Keratinocyte (primary cell): ENCODE measurements around the gene TMEM37. TPM values are rescaled to one million over a fixed set of nuclear protein-coding genes. Genes with fewer than 3 reads are reported as not detected.

Experiments used
- DNase-seq: peaks from one replicate; pipeline ENCODE4 v3.0.0-alpha.2; 2011; ENCODE audit warnings: low read depth, missing footprints, low spot score
- FAIRE-seq: peaks from 2 replicates; lab custom pipeline; 2011; peaks lifted over from hg19 to GRCh38; lab: Jason Lieb, UNC
- H2AFZ ChIP-seq: 2 replicates; pipeline ENCODE4 v1.6.0; 2012; ENCODE audit warnings: low read length, control low read depth, inconsistent platforms; ENCODE audit not compliant: control insufficient read depth
- H3K27ac ChIP-seq: 2 replicates; pipeline ENCODE4 v1.5.1; 2011; ENCODE audit warnings: low read length; ENCODE audit not compliant: control insufficient read depth, insufficient read depth
- H3K27me3 ChIP-seq: 3 replicates; pipeline ENCODE4 v1.6.0; 2011; ENCODE audit warnings: low read length; ENCODE audit not compliant: control insufficient read depth, insufficient read depth; ENCODE audit errors: extremely low read depth
- H3K36me3 ChIP-seq, 2 experiments: 2 replicates in 1 of 2; 3 replicates in 1 of 2; pipeline ENCODE4 v1.5.1; 2011; ENCODE audit warnings: low read length in 2 of 2, mild to moderate bottlenecking in 1 of 2; ENCODE audit not compliant: control insufficient read depth in 2 of 2, insufficient read depth in 2 of 2; ENCODE audit errors: extremely low read depth in 1 of 2
- H3K4me1 ChIP-seq: 3 replicates; pipeline ENCODE4 v1.5.1; 2011; ENCODE audit warnings: low read length; ENCODE audit not compliant: control insufficient read depth, insufficient read depth; ENCODE audit errors: extremely low read depth
- H3K4me2 ChIP-seq: 3 replicates; pipeline ENCODE4 v1.6.0; 2011; ENCODE audit warnings: low read depth, low read length; ENCODE audit not compliant: control insufficient read depth, insufficient read depth; ENCODE audit errors: extremely low read depth
- H3K4me3 ChIP-seq, 3 experiments: fragments of 200-600 bp in 1 of 3; sonication (generic) in 1 of 3; 2 replicates in 2 of 3; 3 replicates in 1 of 3; pipeline ENCODE4 v1.5.1; 2011 to 2016; ENCODE audit warnings: low read length in 3 of 3, mild to moderate bottlenecking in 3 of 3, control low read depth in 2 of 3, inconsistent platforms in 1 of 3, low read depth in 1 of 3, mixed read lengths in 1 of 3, mixed run types in 1 of 3, moderate library complexity in 1 of 3; ENCODE audit not compliant: control insufficient read depth in 2 of 3, insufficient read depth in 2 of 3; ENCODE audit errors: extremely low read depth in 1 of 3
- H3K79me2 ChIP-seq: 2 replicates; pipeline ENCODE4 v1.6.0; 2012; ENCODE audit warnings: low read length; ENCODE audit not compliant: control insufficient read depth, insufficient read depth
- H3K9ac ChIP-seq: 3 replicates; pipeline ENCODE4 v1.6.0; 2011; ENCODE audit warnings: low read length; ENCODE audit not compliant: control insufficient read depth, insufficient read depth; ENCODE audit errors: extremely low read depth
- H3K9me1 ChIP-seq: 3 replicates; pipeline ENCODE4 v1.6.0; 2011; ENCODE audit warnings: low read length; ENCODE audit not compliant: control insufficient read depth, insufficient read depth; ENCODE audit errors: extremely low read depth
- H3K9me3 ChIP-seq: 2 replicates; pipeline ENCODE4 v1.5.1; 2012; ENCODE audit warnings: low read depth, low read length; ENCODE audit not compliant: control insufficient read depth
- H4K20me1 ChIP-seq: 3 replicates; pipeline ENCODE4 v1.6.0; 2011; ENCODE audit warnings: low read length; ENCODE audit not compliant: control insufficient read depth, insufficient read depth; ENCODE audit errors: extremely low read depth
- EZH2 ChIP-seq: IDR thresholded peaks from one replicate; pipeline ENCODE4 v1.6.1; 2012; ENCODE audit warnings: inconsistent platforms, mild to moderate bottlenecking, low read length, moderate library complexity
- dilution Hi-C: fragments of 300-500 bp; cut with MboI; formaldehyde crosslinking; loops from one replicate; pipeline ENCODE4 v1.7.0; 2020; ENCODE audit warnings: low sequenced_read_pairs; ENCODE audit not compliant: extremely low pct_ligation_motif_present
- polyA plus RNA-seq, 5 experiments: library from polyadenylated mRNA; depleted of rRNA in 3 of 5; stranded (reverse) in 3 of 5; stranded (forward) in 1 of 5; unstranded in 1 of 5; fragments of >200 nt; gene quantifications; 1 replicate in 1 of 5; 2 replicates in 3 of 5; 3 replicates in 1 of 5; pipeline versions ENCODE4 v1.2.1 to v1.2.3, GENCODE V29; 2011 to 2012; ENCODE audit warnings: missing spikeins in 2 of 5, low read depth in 1 of 5, low replicate concordance in 1 of 5
- TF ChIP-seq, protein P1 (sequence below), 3 experiments: IDR thresholded peaks in 1 of 3; conservative IDR thresholded peaks in 1 of 3; optimal IDR thresholded peaks in 1 of 3; 2 replicates in 2 of 3; 3 replicates in 1 of 3; pipeline versions ENCODE3 to v1.5.1; 2011; ENCODE audit warnings: low read length in 3 of 3, mild to moderate bottlenecking in 3 of 3, moderate library complexity in 2 of 3, control low read depth in 1 of 3, inconsistent platforms in 1 of 3; ENCODE audit not compliant: insufficient read depth in 2 of 3; ENCODE audit errors: extremely low read depth in 1 of 3

The TMEM37 gene
- polyA plus RNA-seq, 1 donor (not counting 4 experiments of a cell fraction or from before 2014, with no cell fraction given), result 0.18 TPM

- H3K36me3 ChIP-seq, result no peaks in the 10 kb centered on the region
- FAIRE-seq (no peak), DNase-seq (no peak)
- no peak for TF ChIP-seq EZH2
- TF ChIP-seq, protein P1, sequence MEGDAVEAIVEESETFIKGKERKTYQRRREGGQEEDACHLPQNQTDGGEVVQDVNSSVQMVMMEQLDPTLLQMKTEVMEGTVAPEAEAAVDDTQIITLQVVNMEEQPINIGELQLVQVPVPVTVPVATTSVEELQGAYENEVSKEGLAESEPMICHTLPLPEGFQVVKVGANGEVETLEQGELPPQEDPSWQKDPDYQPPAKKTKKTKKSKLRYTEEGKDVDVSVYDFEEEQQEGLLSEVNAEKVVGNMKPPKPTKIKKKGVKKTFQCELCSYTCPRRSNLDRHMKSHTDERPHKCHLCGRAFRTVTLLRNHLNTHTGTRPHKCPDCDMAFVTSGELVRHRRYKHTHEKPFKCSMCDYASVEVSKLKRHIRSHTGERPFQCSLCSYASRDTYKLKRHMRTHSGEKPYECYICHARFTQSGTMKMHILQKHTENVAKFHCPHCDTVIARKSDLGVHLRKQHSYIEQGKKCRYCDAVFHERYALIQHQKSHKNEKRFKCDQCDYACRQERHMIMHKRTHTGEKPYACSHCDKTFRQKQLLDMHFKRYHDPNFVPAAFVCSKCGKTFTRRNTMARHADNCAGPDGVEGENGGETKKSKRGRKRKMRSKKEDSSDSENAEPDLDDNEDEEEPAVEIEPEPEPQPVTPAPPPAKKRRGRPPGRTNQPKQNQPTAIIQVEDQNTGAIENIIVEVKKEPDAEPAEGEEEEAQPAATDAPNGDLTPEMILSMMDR (optimal IDR thresholded peaks at IDR 0.05 in 1 of 3, IDR thresholded peaks at IDR 0.05 in 1 of 3, conservative IDR thresholded peaks at IDR 0.05 in 1 of 3; ENCODE audit: extremely low read depth in 1 of 3, insufficient read depth in 2 of 3, low read length in 3 of 3), result no peak
- no peak overlapping the region for H3K4me2 ChIP-seq
- dilution Hi-C loops, result no loop called here
- no peaks in the 10 kb centered on the region for H3K79me2 ChIP-seq
- H3K27ac ChIP-seq, result no peak overlapping the region
- H2AFZ ChIP-seq, result no peak overlapping the region
- no peaks in the 10 kb centered on the region for H4K20me1 ChIP-seq
- H3K9ac ChIP-seq, result no peak overlapping the region
- no peaks in the 10 kb centered on the region for H3K4me1 ChIP-seq
- H3K4me3 ChIP-seq, result no peak overlapping the region
- H3K27me3 ChIP-seq, result no peaks in the 10 kb centered on the region
- H3K9me3 ChIP-seq, result no peaks in the 10 kb centered on the region
- no peaks in the 10 kb centered on the region for H3K9me1 ChIP-seq
Observed at GRCh38 chr2:119481501-119482455, 50.1 kb downstream of the TMEM37 start.

DNA sequence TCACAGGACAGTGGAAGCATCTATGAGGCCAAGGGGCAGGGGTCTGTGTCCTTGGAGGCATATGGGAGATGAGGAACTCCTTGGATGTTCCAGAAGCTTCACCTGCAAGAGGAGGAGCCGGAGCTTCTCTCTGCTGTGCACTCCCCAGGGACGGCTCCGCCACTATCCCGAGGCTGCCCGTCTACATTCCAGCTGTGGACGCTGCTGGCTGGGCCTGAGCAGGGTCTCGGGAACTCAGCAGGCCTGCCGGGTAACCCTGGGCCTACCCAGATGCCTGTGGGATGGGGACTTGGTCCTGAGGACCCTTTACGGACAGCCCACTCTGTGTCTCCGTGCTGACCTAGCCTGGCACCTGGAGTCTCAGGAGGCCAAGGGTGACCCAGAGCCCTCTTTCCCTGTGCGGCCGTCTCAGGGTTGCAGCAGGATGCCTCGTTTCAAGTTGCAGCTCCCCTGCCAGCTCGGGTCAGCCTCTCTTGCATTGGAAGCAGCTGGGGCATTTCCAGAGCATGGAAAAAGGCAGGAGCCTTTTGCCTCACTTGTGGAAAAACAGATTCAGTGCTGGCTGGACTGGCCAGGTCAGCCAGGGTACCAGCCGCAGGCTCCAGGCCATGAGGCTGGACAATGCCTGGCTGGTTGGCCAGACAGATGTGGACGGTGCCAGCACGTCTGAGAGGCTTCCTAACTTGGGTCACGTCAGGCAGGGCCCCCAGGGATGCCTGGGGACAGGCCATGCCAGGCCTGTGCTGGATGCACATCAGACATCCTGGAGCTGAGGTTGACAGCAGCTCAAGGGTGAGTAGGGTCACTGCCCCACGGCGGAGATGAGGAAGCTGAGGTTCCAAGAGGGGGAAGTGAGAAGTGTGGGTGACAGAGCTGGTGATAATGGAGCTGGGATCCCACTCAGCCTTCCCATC lies 51.1 kb downstream of the TMEM37 start:
- Histone ChIP-seq H4K20me1 (no peaks in the 10 kb centered on the region), H3K79me2 (no peaks in the 10 kb centered on the region), H3K27me3 (no peaks in the 10 kb centered on the region), H3K9me1 (no peaks in the 10 kb centered on the region), H3K4me1 (no peaks in the 10 kb centered on the region), H2AFZ (no peak overlapping the region), H3K4me3 (no peak overlapping the region), H3K9me3 (no peaks in the 10 kb centered on the region), H3K27ac (no peak overlapping the region), H3K9ac (no peak overlapping the region), H3K36me3 (no peaks in the 10 kb centered on the region), H3K4me2 (no peak overlapping the region)
- dilution Hi-C loops, result no loop called here
- DNase-seq, result no peak
- no peak for FAIRE-seq
- no peak for TF ChIP-seq EZH2
- TF ChIP-seq, protein P1 (optimal IDR thresholded peaks at IDR 0.05 in 1 of 3, IDR thresholded peaks at IDR 0.05 in 1 of 3, conservative IDR thresholded peaks at IDR 0.05 in 1 of 3; ENCODE audit: extremely low read depth in 1 of 3, insufficient read depth in 2 of 3, low read length in 3 of 3), result no peak
